NCI-H1436 (cell line): ENCODE results near the gene MYO5C.
"Not testable (repeated sequence)": the region's sequence is repeated elsewhere in the genome, so short reads cannot be mapped to it uniquely, and the experiment has no call there.

ENCODE experiments used
- DNase-seq: peaks from one replicate; lab custom pipeline; 2025; lab: John Stamatoyannopoulos, UW

The MYO5C gene

GRCh38 chr15:52308446-52309153 lies 13.0 kb upstream of the MYO5C start:
- no peak for DNase-seq

- no peak for DNase-seq
Observed at GRCh38 chr15:52307847-52308246, 12.2 kb upstream of the MYO5C start.

- no peak for DNase-seq
Observed at GRCh38 chr15:52306270-52306669, 10.7 kb upstream of the MYO5C start.

- no peak for DNase-seq
Observed at GRCh38 chr15:52303093-52303772, 7.6 kb upstream of the MYO5C start.

GRCh38 chr15:52301265-52301847 lies 5.8 kb upstream of the MYO5C start:
- no peak for DNase-seq

DNA sequence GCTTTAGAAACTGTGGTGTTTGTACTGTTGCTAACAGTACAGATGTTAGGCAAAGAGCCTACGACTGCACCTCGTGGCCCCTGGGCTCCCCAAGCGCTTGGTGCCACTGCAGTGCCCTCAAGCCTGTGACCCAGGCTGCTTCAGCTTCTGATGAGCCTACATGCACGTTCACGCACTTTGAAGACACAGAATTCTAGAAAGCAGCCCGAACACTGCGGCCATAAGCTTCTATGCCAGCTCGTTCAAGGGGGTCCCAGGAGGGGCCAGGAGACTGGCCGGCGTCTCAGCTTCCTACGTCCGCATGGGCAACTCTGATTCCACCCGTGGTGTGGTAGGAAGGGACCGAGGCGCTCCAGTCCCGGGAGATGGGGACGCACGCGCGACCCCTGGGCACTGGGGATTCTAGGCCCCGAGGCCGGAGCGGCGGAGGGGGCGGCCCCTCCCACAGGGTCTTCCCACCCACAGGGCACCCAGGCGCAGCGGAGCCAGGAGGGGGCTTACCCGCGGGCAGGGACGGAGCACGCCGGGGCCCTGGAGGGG lies 653 bp downstream of the MYO5C start:
- DNase-seq, result no peak

DNA sequence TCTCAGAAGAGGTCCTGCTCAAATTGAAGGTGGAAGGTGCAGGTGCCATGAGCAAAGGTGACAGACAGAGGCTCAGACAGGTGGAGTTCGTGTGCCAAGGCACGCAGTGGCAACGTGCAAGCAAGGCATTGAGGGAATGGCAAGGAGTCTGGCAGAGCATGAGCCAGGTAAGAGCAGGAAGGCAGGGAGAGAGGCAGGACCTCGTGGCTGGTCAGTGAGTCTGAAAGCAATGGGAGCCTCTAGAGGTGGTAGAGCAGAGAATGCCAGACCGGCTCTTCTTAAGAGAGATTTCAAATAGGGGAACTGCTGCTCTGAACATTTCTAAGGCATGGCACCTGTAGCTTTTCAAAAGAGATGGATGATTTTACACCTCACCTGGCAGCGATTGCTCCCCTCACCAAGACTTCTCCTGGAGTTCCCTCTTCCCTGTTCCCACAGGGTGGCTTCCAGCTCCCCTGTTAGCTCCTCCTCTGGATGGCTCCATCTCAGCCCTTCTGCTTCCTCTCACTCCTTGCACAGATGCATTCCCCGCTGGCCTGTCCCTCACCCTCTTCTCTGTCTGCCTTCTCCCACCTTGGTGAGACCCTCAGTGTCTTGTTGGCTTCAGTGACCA lies 2.7 kb downstream of the MYO5C start:
- DNase-seq, result no peak

- DNase-seq, result no peak
Observed at GRCh38 chr15:52291204-52291603, 4.4 kb downstream of the MYO5C start.

GRCh38 chr15:52290800-52291199 lies 4.8 kb downstream of the MYO5C start:
- DNase-seq, result no peak

- no peak for DNase-seq
Observed at GRCh38 chr15:52290329-52290728, 5.3 kb downstream of the MYO5C start.

DNA sequence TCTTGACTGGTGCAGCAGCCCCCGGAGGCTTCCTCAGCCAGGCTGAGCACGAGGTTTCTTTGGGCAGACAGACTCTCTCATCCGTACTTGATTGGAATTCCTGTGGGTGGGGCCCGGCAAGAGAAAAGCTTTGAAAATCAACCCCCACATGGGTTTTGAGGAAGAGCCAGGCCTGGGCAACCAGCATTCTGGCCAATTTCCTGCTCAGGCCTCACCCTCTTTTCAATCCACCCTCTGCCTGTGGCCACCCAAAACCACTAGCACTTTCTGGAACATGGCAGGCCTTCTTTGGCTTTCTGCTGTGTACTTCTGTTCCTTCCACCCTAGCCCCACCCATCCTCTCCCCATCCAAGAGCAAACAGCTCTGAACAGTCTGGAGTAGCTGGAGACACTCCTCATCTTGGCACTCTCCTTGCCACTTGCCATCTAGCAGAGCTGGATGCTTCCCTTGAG lies 5.9 kb downstream of the MYO5C start:
- no peak for DNase-seq

GRCh38 chr15:52288986-52289385 lies 6.6 kb downstream of the MYO5C start:
- DNase-seq, result no peak

DNA sequence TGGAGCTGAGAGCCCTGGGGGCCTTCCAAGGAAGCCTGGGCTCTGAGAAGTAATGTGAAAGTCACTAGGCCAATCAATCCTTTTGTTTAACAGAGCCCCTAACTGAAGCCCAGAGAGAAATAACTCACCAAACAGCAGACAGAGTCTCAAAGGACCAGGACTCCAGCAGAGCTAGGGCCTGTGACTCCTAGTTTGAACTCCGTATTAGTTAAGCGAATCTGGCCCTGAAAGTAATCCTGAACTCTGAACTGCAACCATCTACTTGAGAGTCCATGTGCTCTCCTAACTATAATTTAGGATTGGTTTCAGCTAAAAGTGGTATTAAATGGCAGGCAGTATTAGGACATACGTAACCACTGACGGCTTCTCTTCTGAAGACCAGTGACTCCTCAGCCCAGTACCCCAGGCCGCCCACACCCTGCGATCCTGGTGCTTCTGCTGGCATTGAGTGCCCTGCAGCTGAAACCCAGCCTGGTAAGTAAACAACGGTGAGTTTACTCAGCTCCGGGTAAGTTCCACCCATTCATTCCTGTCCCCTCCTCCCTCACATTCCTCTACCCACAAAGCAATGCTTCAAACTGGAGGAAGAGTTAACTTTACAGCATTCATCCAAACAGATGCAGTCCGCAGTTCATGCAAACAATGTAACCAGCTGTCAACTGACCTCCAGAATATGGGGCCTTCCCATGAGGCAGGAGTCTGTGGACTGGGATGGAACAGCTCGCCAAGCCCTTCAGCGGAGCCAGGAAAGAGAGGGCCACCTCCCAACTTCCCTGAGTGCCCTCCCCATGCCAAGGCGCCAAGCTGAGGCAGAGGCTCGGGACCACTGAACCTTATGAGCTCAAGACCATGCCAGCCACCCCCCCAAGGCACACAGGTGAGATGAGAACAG lies 7.3 kb downstream of the MYO5C start:
- no peak for DNase-seq

- DNase-seq, result no peak
Observed at GRCh38 chr15:52287114-52287513, 8.5 kb downstream of the MYO5C start.

DNA sequence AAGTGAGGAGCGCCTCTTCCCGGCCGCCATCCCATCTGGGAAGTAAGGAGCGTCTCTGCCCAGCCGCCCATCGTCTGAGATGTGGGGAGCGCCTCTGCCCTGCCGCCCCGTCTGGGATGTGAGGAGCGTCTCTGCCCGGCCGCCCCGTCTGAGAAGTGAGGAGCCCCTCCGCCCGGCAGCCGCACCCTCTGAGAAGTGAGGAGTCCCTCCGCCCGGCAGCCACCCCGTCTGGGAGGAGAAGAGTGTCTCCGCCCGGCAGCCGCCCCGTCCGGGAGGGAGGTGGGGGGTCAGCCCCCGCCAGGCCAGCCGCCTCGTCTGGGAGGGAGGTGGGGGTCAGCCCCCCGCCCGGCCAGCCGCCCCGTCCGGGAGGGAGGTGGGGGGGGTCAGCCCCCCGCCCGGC lies 9.7 kb downstream of the MYO5C start:
- not testable (repeated sequence) for DNase-seq

GRCh38 chr15:52284164-52284563 lies 11.4 kb downstream of the MYO5C start:
- DNase-seq, result no peak

DNA sequence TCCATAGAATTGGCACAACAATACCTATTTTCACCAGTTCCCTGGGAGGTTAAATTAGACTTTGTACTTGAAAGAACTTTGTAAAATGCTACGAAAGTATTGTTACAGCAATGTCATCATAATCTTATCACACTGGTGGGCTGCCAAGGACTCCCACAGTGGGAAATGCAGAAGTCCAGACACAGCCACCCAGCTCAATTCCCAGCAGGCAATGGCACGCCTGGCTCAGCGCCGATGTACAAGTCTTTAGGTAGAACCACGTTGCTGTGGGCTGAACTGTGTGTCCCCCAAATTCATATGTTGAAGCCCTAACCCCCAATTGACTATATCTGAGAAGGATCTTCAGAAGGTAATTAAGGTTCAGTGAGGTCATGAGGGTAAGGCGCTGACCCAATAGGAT lies 12.3 kb downstream of the MYO5C start:
- DNase-seq, result no peak

DNA sequence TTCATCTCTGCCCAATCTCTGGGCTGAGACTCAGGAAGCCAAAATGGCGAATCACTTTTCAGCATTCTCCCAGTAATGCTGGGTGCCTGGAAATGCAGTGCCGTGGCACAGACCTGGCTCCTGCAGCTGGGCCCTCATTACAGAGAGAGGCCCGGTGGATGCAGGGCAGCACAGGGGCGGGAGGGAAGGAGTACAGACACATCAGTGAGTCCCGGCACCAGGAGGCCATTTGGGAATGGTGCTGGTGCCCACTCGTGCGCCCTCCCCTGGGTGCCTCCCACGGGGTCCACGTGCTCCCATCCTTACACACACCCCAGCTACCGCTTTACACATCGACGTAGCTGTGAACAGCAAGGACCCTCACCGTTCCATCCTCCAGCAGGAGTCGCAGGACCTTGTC lies 13.2 kb downstream of the MYO5C start:
- DNase-seq, result no peak

GRCh38 chr15:52281085-52282035 lies 14.2 kb downstream of the MYO5C start:
- no peak for DNase-seq

DNA sequence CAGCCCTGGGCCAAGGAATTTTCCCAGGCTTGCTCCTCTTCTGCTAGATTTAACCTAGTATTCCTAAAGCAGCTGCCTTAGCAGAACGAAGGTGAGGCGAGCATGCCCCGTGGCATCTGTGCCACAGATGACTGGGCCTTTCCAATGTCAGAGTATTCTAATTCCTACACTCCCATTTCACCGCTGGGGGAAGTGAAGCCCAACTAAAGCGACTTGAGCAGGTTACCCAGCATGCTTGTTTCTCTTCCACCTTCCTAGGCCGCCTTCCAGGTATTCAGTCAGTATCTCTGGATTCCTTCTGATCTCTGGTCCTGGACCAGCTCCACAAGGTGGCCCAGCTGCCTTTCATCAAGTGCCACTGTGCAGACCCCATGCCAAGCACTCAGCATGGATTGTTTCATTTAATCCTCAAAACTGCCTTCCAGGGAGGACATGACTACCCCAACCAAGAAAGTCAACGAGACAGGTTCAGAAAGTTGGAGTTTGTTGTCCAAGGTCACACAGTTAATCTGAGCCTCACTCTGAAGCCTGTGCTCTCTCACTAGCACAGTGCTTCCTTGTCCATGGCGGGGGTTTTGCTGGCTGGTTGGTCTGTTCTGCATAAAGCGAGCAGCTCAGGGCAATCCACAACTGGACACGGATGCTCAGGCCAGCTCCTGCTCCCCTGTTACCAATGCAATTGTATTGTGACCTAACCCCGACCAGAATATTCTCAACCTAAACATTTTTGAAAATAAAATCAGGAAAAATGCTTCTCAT lies 15.1 kb downstream of the MYO5C start:
- DNase-seq, result no peak
